B cell (primary cell): Measurements from ENCODE around the gene SLC9C2. TPM values are rescaled to one million over a fixed set of nuclear protein-coding genes. Genes with fewer than 3 reads are reported as not detected.

ENCODE experiments used
- ATAC-seq: fragments of 200-7000 bp; cut with Tn5 transposase; one replicate; pipeline ENCODE4 v1.10.0; 2021; ENCODE audit warnings: low read depth, mild to moderate bottlenecking, moderate number of reproducible peaks, moderate library complexity
- CTCF ChIA-PET: fragments of 350-600 bp; sonication (Branson Sonifier 250); formaldehyde crosslinking; loops from one replicate; lab custom pipeline; 2021; ENCODE audit warnings: antibody characterized with exemption, inconsistent platforms; lab: Charles Lee
- POLR2A ChIA-PET: fragments of 350-600 bp; sonication (Branson Sonifier 250); formaldehyde crosslinking; loops from one replicate; lab custom pipeline; 2021; ENCODE audit warnings: antibody characterized with exemption; lab: Charles Lee
- DNase-seq: peaks from one replicate; pipeline ENCODE4 v3.0.0; 2013
- H2AFZ ChIP-seq: 2 replicates; pipeline ENCODE4 v1.6.1; 2012; ENCODE audit warnings: mild to moderate bottlenecking, low read depth, low read length; ENCODE audit not compliant: insufficient read depth, poor library complexity, severe bottlenecking
- H3K27ac ChIP-seq, 2 donors: 1 replicate in 1 of 2; 2 replicates in 1 of 2; pipeline ENCODE4 v1.5.1; 2012 to 2013; ENCODE audit warnings: low read length in 2 of 2, mild to moderate bottlenecking in 2 of 2, moderate library complexity in 1 of 2
- H3K27me3 ChIP-seq, 4 experiments: fragments of 200-600 bp in 1 of 4; sonication (generic) in 1 of 4; replicated peaks in 1 of 4; 1 replicate in 2 of 4; 2 replicates in 2 of 4; pipeline versions ENCODE4 v1.6.1 to v1.7.0; 2013 to 2016; ENCODE audit warnings: low read length in 3 of 4, mild to moderate bottlenecking in 2 of 4, mixed read lengths in 1 of 4, moderate library complexity in 1 of 4; ENCODE audit not compliant: insufficient read depth in 4 of 4, control insufficient read depth in 3 of 4; ENCODE audit errors: control extremely low read depth in 1 of 4
- H3K36me3 ChIP-seq, 2 experiments: replicated peaks in 1 of 2; 1 replicate in 1 of 2; 2 replicates in 1 of 2; pipeline versions ENCODE4 v1.6.1 to v1.7.1; 2013; ENCODE audit warnings: low read length in 1 of 2; ENCODE audit not compliant: insufficient read depth in 2 of 2, control insufficient read depth in 1 of 2; ENCODE audit errors: control extremely low read depth in 1 of 2, extremely low read depth in 1 of 2
- H3K4me1 ChIP-seq, 2 donors: fragments of 200-600 bp in 1 of 2; sonication (generic) in 1 of 2; 1 replicate in 1 of 2; 2 replicates in 1 of 2; pipeline versions ENCODE4 v1.5.1 to v1.6.1; 2013 to 2017; ENCODE audit warnings: low read length in 2 of 2; ENCODE audit not compliant: control insufficient read depth in 2 of 2, insufficient read depth in 2 of 2
- H3K4me2 ChIP-seq: replicated peaks from 2 replicates; pipeline ENCODE3; 2012; ENCODE audit warnings: mild to moderate bottlenecking, low read depth, low read length; ENCODE audit not compliant: poor library complexity, severe bottlenecking
- H3K4me3 ChIP-seq, 5 experiments: fragments of 200-600 bp in 1 of 5; sonication (generic) in 1 of 5; 1 replicate in 3 of 5; 2 replicates in 2 of 5; pipeline versions ENCODE4 v1.5.1 to v1.7.0; 2011 to 2016; ENCODE audit warnings: low read length in 4 of 5, mild to moderate bottlenecking in 4 of 5, low read depth in 2 of 5, control low read depth in 1 of 5, moderate library complexity in 1 of 5; ENCODE audit not compliant: insufficient read depth in 1 of 5; ENCODE audit errors: control extremely low read depth in 1 of 5, extremely low read depth in 1 of 5
- H3K79me2 ChIP-seq: fragments of 200-600 bp; sonication (generic); one replicate; pipeline ENCODE4 v1.6.0; 2016; ENCODE audit warnings: low read length; ENCODE audit not compliant: control insufficient read depth, insufficient read depth
- H3K9ac ChIP-seq: fragments of 200-600 bp; sonication (generic); 2 replicates; pipeline ENCODE4 v1.6.1; 2017; ENCODE audit warnings: mild to moderate bottlenecking, low read length, moderate library complexity
- H3K9me3 ChIP-seq, 3 donors: one replicate each; pipeline versions ENCODE4 v1.6.1 to v1.7.1; 2013; ENCODE audit warnings: low read length in 2 of 3; ENCODE audit not compliant: control insufficient read depth in 2 of 3, insufficient read depth in 1 of 3; ENCODE audit errors: control extremely low read depth in 1 of 3
- H4K20me1 ChIP-seq: 2 replicates; pipeline ENCODE4 v1.6.0; 2012; ENCODE audit warnings: mild to moderate bottlenecking, low read length; ENCODE audit not compliant: insufficient read depth, control insufficient read depth, poor library complexity, severe bottlenecking
- H3K27ac Mint-ChIP-seq: one replicate; pipeline ENCODE4 v1.8.0; 2021; ENCODE audit warnings: mixed read lengths
- H3K27me3 Mint-ChIP-seq: one replicate; pipeline ENCODE4 v1.8.0; 2021; ENCODE audit warnings: mixed read lengths
- H3K4me1 Mint-ChIP-seq: one replicate; pipeline ENCODE4 v1.8.0; 2021; ENCODE audit warnings: mixed read lengths
- H3K4me3 Mint-ChIP-seq: one replicate; pipeline ENCODE4 v1.8.0; 2021; ENCODE audit warnings: mixed read lengths
- H3K9me3 Mint-ChIP-seq: one replicate; pipeline ENCODE4 v1.8.0; 2022; ENCODE audit warnings: mixed read lengths; ENCODE audit not compliant: insufficient read depth
- CTCF ChIP-seq: fragments of 200-600 bp; IDR thresholded peaks from one replicate; pipeline ENCODE4 v1.8.0; 2022; ENCODE audit warnings: antibody characterized with exemption, mild to moderate bottlenecking
- EZH2 ChIP-seq: IDR thresholded peaks from 2 replicates; pipeline ENCODE4 v1.6.1; 2012; ENCODE audit warnings: borderline replicate concordance, low read depth, mild to moderate bottlenecking, moderate library complexity, low read length; ENCODE audit not compliant: insufficient read depth, poor library complexity, severe bottlenecking
- WGBS: methylation state at CpG from one replicate; pipeline ENCODE4 v1.1.5; 2013; ENCODE audit warnings: missing lambda C conversion rate; ENCODE audit not compliant: insufficient coverage; 5-methylcytosine and 5-hydroxymethylcytosine counted together
- intact Hi-C: fragments of 100-400 bp; cut with micrococcal nuclease; formaldehyde crosslinking; loops from one replicate; pipeline ENCODE4 v1.10.0; 2022
- polyA plus RNA-seq: library from polyadenylated mRNA; depleted of rRNA; stranded (reverse); fragments of >200 nt; gene quantifications from 2 replicates; pipeline ENCODE4 v1.2.3, GENCODE V29; 2012
- total RNA-seq, 2 donors: library from RNA; stranded (reverse); fragments of 120-200 nt in 1 of 2; gene quantifications; 1 replicate in 1 of 2; 2 replicates in 1 of 2; pipeline versions ENCODE4 v1.2.3 to v1.2.4, GENCODE V29; 2013 to 2022

The SLC9C2 gene
- total and polyA plus RNA-seq, 2 donors (not counting 1 experiment from before 2014, with no cell fraction given): not detected

GRCh38 chr1:173506437-173506836 lies 96.4 kb downstream of the SLC9C2 start:
- no peaks in the 10 kb centered on the region for H3K36me3 ChIP-seq
- no peaks in the 10 kb centered on the region for H3K27me3 ChIP-seq
- H3K4me1 ChIP-seq: no peaks in the 10 kb centered on the region
- no peak for TF ChIP-seq EZH2
- Mint-ChIP-seq H3K27me3 (no peaks in the 10 kb centered on the region), H3K9me3 (no peaks in the 10 kb centered on the region), H3K4me1 (no peaks in the 10 kb centered on the region), H3K4me3 (no peak overlapping the region), H3K27ac (no peak overlapping the region)
- H4K20me1 ChIP-seq: no peaks in the 10 kb centered on the region
- H3K27ac ChIP-seq: no peak overlapping the region
- H2AFZ ChIP-seq: no peak overlapping the region
- no peaks in the 10 kb centered on the region for H3K79me2 ChIP-seq
- no peak for DNase-seq
- H3K9me3 ChIP-seq: no peaks in the 10 kb centered on the region
- intact Hi-C loops: no loop called here
- ATAC-seq: no peak
- ChIA-PET POLR2A (no interaction called here), CTCF (interaction anchor here (0.6 to 0.8 kb wide), 2 partner anchors 77 to 1818 kb away, joined by 3 read pairs; no protein-coding TSS in a partner anchor)
- H3K9ac ChIP-seq: no peak overlapping the region
- H3K4me2 ChIP-seq: no peak overlapping the region
- no peak overlapping the region for H3K4me3 ChIP-seq
- WGBS: 100% methylated on average over 4 of the region's 6 CpGs

- DNase-seq: no peak
- POLR2A ChIA-PET: no interaction called here
- H3K4me1 Mint-ChIP-seq: no peaks in the 10 kb centered on the region
Observed at GRCh38 chr1:173505391-173505790, 97.5 kb downstream of the SLC9C2 start.

More at GRCh38 chr1:173505391-173505790, 97.5 kb downstream of the SLC9C2 start:
- intact Hi-C loops: no loop called here
- Histone ChIP-seq H3K36me3 (no peaks in the 10 kb centered on the region), H3K4me2 (no peak overlapping the region), H3K9me3 (no peaks in the 10 kb centered on the region), H3K79me2 (no peaks in the 10 kb centered on the region), H3K9ac (no peak overlapping the region), H3K4me1 (no peaks in the 10 kb centered on the region), H2AFZ (no peak overlapping the region), H3K27ac (no peak overlapping the region), H4K20me1 (no peaks in the 10 kb centered on the region), H3K4me3 (no peak overlapping the region), H3K27me3 (no peaks in the 10 kb centered on the region)
- H3K4me3 Mint-ChIP-seq: no peak overlapping the region
- no peaks in the 10 kb centered on the region for H3K9me3 Mint-ChIP-seq
- ATAC-seq: no peak
- TF ChIP-seq EZH2 (no peak), CTCF (no peak)
- H3K27ac Mint-ChIP-seq: no peak overlapping the region
- CTCF ChIA-PET: interaction anchor here (0.8 kb wide), 1 partner anchor 76 kb away, joined by 3 read pairs; no protein-coding TSS in a partner anchor
- no peaks in the 10 kb centered on the region for H3K27me3 Mint-ChIP-seq
